COLO668 (cell line): ENCODE data around the gene TRAF4.

Experiments used
- DNase-seq: peaks from one replicate; lab custom pipeline; 2025; ENCODE audit not compliant: unreplicated experiment; lab: John Stamatoyannopoulos, UW

Gene TRAF4

GRCh38 chr17:28743243-28744103 lies at the start of gene TRAF4:
Gene TRAF4 (plus strand): TSS chr17:28744011. CDS start chr17:28744113, 102 bp downstream.
- peak; percentile 88 for DNase-seq

GRCh38 chr17:28698253-28698941 lies 45.4 kb upstream of the TRAF4 start:
- no peak for DNase-seq

GRCh38 chr17:28700278-28700677 lies 43.5 kb upstream of the TRAF4 start:
- DNase-seq: no peak

- DNase-seq: no peak
These were observed 42.9 kb upstream of the TRAF4 start for GRCh38 chr17:28700830-28701492.

GRCh38 chr17:28702026-28702751 lies 41.6 kb upstream of the TRAF4 start:
- no peak for DNase-seq

- no peak for DNase-seq
These were observed 41.1 kb upstream of the TRAF4 start for GRCh38 chr17:28702752-28703150.

- no peak for DNase-seq
These were observed 40.1 kb upstream of the TRAF4 start for GRCh38 chr17:28703552-28704218.

GRCh38 chr17:28704219-28704858 lies 39.5 kb upstream of the TRAF4 start:
- DNase-seq: no peak

- DNase-seq: no peak
These were observed 38.6 kb upstream of the TRAF4 start for GRCh38 chr17:28705074-28705659.

- no peak for DNase-seq
These were observed 38.0 kb upstream of the TRAF4 start for GRCh38 chr17:28705728-28706334.

- DNase-seq: no peak
These were observed 37.1 kb upstream of the TRAF4 start for GRCh38 chr17:28706471-28707338.

- DNase-seq: no peak
These were observed 36.5 kb upstream of the TRAF4 start for GRCh38 chr17:28707339-28707720.

- DNase-seq: peak; percentile 80
These were observed 32.7 kb upstream of the TRAF4 start for GRCh38 chr17:28710861-28711722.

- DNase-seq: no peak
These were observed 32.1 kb upstream of the TRAF4 start, which contains the start of gene PROCA1 for GRCh38 chr17:28711723-28712031. Gene PROCA1 (minus strand): TSS chr17:28711888. CDS start chr17:28711660, 228 bp downstream.

GRCh38 chr17:28712032-28712704 lies 31.6 kb upstream of the TRAF4 start:
- DNase-seq: no peak

GRCh38 chr17:28712705-28713415 lies 31.0 kb upstream of the TRAF4 start:
- DNase-seq: no peak
